ENCODE measurements around the gene IL16. TPM values are rescaled to one million over a fixed set of nuclear protein-coding genes. Genes with fewer than 3 reads are reported as not detected.

Gene IL16
- total RNA-seq, 2 experiments from 2014 or later = 76.0 to 81.3 TPM

DNA sequence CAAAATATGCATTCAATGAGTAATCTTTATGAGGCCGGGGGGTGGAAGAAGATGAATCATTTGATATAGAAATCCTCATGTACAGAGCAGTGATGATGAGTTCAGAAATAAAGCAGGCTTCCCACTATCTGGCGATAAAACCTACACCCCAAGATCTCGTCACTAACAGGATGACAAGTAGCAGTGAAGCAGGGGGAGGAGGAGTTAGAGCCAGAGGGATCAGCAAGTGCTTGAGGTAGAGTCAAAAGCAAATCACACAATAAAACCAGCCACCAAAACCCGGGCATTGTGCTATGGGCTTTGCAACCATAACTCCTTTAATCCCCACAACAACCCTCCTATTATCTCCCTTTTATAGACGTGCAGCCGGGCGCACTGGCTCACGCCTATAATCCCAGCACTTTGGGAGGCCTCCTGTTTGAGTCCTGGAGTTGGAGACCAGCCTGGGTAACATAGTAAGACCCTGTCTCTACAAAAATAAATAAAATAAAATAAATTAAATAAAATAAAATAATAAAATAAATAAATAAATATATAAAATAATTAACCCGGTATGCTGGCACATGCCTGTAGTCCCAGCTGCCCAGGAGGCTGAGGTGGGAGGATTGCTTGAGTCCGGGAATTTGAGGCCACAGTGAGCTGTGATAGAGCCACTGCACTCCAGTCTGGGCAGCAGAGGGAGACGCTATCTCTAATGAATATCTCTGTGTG lies 74.3 kb downstream of the IL16 start:
- Histone ChIP-seq H3K4me3 (ENCODE audit: low read depth, low read length, poor library complexity, severe bottlenecking) (no peak overlapping the region), H4K20me1 (ENCODE audit: insufficient read depth, low read length) (no peaks in the 10 kb centered on the region), H3K9me3 (ENCODE audit: low read length) (peaks cover 5% of the 10 kb centered on the region), H3K9me2 (ENCODE audit: insufficient read depth, low read length) (no peaks in the 10 kb centered on the region), H3K27ac (ENCODE audit: low read depth, low read length, poor library complexity, severe bottlenecking) (no peak overlapping the region), H3K4me1 (ENCODE audit: insufficient read depth, low read length, poor library complexity, severe bottlenecking) (peaks cover 15% of the 10 kb centered on the region), H3K36me3 (ENCODE audit: insufficient read depth, low read length) (no peaks in the 10 kb centered on the region), H2AFZ (ENCODE audit: low read length) (no peak overlapping the region), H3K79me2 (ENCODE audit: insufficient read depth, low read depth, low read length) (no peaks in the 10 kb centered on the region), H3K4me2 (ENCODE audit: low read length) (no peak overlapping the region)
- intact Hi-C loops (cut with micrococcal nuclease; ENCODE audit: unreplicated experiment) = no loop called here
- no TSS peak for BruUV-seq (replicated peaks)
- ChIA-PET POLR2A (no interaction called here), CTCF (ENCODE audit: unreplicated experiment) (no interaction called here)
- no peak for DNase-seq (ENCODE audit: low spot score)
- TF ChIP-seq, protein P1, sequence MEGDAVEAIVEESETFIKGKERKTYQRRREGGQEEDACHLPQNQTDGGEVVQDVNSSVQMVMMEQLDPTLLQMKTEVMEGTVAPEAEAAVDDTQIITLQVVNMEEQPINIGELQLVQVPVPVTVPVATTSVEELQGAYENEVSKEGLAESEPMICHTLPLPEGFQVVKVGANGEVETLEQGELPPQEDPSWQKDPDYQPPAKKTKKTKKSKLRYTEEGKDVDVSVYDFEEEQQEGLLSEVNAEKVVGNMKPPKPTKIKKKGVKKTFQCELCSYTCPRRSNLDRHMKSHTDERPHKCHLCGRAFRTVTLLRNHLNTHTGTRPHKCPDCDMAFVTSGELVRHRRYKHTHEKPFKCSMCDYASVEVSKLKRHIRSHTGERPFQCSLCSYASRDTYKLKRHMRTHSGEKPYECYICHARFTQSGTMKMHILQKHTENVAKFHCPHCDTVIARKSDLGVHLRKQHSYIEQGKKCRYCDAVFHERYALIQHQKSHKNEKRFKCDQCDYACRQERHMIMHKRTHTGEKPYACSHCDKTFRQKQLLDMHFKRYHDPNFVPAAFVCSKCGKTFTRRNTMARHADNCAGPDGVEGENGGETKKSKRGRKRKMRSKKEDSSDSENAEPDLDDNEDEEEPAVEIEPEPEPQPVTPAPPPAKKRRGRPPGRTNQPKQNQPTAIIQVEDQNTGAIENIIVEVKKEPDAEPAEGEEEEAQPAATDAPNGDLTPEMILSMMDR (conservative IDR thresholded peaks at IDR 0.05; ENCODE audit: low read length) = no peak
- TF ChIP-seq EZH2phosphoT487 (IDR thresholded peaks at IDR 0.05; ENCODE audit: borderline replicate concordance, low read depth, low read length) = no peak

DNA sequence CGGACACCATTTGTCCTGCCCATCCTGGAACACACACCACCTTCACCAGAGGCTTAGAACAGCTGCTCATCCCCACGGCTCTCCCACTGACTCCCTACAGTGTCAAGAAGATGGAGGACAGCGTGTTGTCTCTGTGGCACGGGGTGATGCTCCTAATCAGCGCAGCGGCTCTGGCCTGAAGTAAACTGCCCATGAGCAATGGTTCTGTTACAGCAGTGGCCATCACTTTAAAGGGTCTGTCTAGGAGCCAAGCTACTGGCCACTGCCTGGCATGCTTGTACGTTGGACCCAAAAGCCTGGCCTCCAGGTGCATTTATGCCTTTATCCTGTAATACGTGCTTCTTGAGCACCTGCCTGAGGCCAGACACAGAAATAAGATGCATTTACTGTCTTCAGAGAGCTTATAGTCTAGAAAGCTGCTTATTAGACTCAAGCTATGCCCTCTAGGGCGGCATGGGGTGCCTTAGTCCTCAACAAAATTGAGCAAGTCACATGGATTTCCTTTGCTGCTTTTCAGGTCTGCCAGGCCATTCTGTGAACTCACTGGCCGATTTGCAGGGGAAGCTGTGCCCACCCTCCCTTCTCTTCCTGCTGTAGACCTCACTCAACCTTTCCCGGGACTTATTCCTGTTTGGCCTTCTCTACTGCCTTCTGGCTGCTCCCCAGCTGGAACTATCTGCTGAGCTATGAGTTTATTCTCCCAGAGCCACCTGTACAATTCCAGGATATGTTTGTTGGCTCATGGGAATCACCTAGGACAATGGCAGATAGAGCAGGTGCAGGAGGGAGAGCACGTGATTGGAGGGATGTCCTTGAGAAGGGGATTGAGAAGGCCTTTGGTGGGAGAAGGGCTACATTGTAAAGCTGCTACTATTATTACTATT lies 75.3 kb downstream of the IL16 start:
- H4K20me1 ChIP-seq (ENCODE audit: insufficient read depth, low read length) = no peaks in the 10 kb centered on the region
- H3K9me3 ChIP-seq (ENCODE audit: low read length) = peaks cover 15% of the 10 kb centered on the region
- H3K4me3 ChIP-seq (ENCODE audit: low read depth, low read length, poor library complexity, severe bottlenecking) = no peak overlapping the region
- no peaks in the 10 kb centered on the region for H3K9me2 ChIP-seq (ENCODE audit: insufficient read depth, low read length)
- peaks cover 6% of the 10 kb centered on the region; the same call in 1 of the 2 replicates for H3K36me3 ChIP-seq (ENCODE audit: insufficient read depth, low read length)
- no peaks in the 10 kb centered on the region for H3K79me2 ChIP-seq (ENCODE audit: insufficient read depth, low read depth, low read length)
- no peak overlapping the region for H3K27ac ChIP-seq (ENCODE audit: low read depth, low read length, poor library complexity, severe bottlenecking)
- intact Hi-C loops (cut with micrococcal nuclease; ENCODE audit: unreplicated experiment) = no loop called here
- POLR2A ChIA-PET = no interaction called here
- H3K4me2 ChIP-seq (ENCODE audit: low read length) = no peak overlapping the region
- BruUV-seq (replicated peaks) = no TSS peak
- CTCF ChIA-PET (ENCODE audit: unreplicated experiment) = no interaction called here
- H2AFZ ChIP-seq (ENCODE audit: low read length) = no peak overlapping the region
- TF ChIP-seq, protein P1 (conservative IDR thresholded peaks at IDR 0.05; ENCODE audit: low read length) = no peak
- no peak for TF ChIP-seq EZH2phosphoT487 (IDR thresholded peaks at IDR 0.05; ENCODE audit: borderline replicate concordance, low read depth, low read length)
- peaks cover 10% of the 10 kb centered on the region for H3K4me1 ChIP-seq (ENCODE audit: insufficient read depth, low read length, poor library complexity, severe bottlenecking)
- DNase-seq (ENCODE audit: low spot score) = no peak

All from OCI-LY7 (cell line).